Embryonic facial prominence (tissue), 1 donor: Measurements from ENCODE around the gene TARBP2.

ENCODE experiments used
- DNase-seq: peaks from one replicate; pipeline ENCODE4 v3.0.0-alpha.2; 2016; ENCODE audit errors: extremely low spot score

The TARBP2 gene

DNA sequence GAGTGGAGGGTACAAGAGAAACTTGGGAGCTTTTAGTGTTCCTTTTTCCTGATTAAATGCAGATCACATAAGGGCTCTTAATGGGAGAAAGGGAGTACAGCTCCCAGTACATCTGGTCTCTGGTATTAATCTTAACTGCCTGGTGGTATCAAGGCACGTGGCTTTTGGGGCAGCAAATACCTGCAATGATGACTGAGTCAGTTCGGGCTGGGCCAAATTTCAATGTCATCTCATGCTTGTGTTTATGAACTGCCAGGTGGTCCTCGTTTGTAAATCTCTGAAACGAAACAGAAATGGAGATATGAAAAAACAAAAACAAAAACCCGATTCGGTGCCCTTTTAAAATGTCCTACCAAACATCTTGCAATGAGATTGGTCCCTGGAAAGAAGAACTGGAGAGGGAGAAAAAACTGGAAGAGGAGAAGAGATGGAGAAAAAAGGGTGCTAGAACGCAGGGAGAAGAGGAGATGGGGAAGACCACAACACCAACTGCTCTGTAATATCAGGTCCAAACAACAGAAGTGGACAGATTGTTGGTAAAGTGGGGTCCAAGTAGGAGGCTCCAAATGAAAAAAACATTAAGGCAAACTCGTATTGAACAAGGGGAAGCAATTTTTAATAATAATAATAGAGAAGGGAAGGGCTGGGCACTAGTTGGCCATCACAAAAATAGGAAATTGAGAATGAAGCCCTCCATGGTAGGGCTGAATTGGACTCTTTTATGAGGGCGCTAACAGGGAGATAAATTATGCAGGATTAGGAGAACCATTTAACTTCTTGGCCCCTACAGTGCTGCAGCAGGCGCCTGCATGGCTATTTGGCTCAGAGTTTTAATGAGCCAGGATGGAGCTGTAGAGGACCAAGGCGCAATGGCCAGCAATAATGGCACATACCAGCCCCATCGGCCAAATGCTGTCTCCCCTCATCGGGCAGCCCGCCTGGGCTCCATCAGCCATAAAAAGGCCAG, 51.6 kb downstream of the TARBP2 start:
- DNase-seq = no peak
